Esophagus squamous epithelium (tissue), 5 donors: ENCODE data around the gene CEP95. TPM values are rescaled to one million over a fixed set of nuclear protein-coding genes. Genes with fewer than 3 reads are reported as not detected.

Experiments used
- DNase-seq: peaks from one replicate; lab custom pipeline; 2025; lab: John Stamatoyannopoulos, UW
- H3K27ac ChIP-seq, 4 donors: fragments of 200-600 bp; sonication (generic); one replicate each; pipeline ENCODE4 v1.5.1; 2016 to 2019; ENCODE audit warnings: mild to moderate bottlenecking in 1 of 4
- H3K27me3 ChIP-seq, 4 donors: fragments of 200-600 bp; sonication (generic); 1 replicate in 3 of 4; 2 replicates in 1 of 4; pipeline versions ENCODE4 v1.5.1 to v1.6.0; 2017 to 2021; ENCODE audit warnings: antibody characterized with exemption in 1 of 4
- H3K36me3 ChIP-seq, 3 donors: fragments of 200-600 bp; sonication (generic); one replicate each; pipeline ENCODE4 v1.5.1; 2016 to 2019
- H3K4me1 ChIP-seq, 3 donors: fragments of 200-600 bp; sonication (generic); one replicate each; pipeline ENCODE4 v1.5.1; 2017 to 2019
- H3K4me3 ChIP-seq, 4 donors: fragments of 200-600 bp; sonication (generic); 1 replicate in 3 of 4; 2 replicates in 1 of 4; pipeline ENCODE4 v1.5.1; 2016 to 2019; ENCODE audit warnings: mild to moderate bottlenecking in 2 of 4, moderate library complexity in 1 of 4
- H3K9me3 ChIP-seq, 3 donors: fragments of 200-600 bp; sonication (generic); one replicate each; pipeline ENCODE4 v1.5.1; 2016 to 2019
- POLR2A ChIP-seq, 4 donors: fragments of 450-650 bp; IDR thresholded peaks; one replicate each; pipeline ENCODE4 v1.6.1; 2017; ENCODE audit warnings: antibody characterized with exemption in 4 of 4, mild to moderate bottlenecking in 4 of 4, moderate library complexity in 3 of 4
- WGBS, 2 donors: methylation state at CpG; one replicate each; pipeline ENCODE4 v1.1.5; 2018; 5-methylcytosine and 5-hydroxymethylcytosine counted together
- intact Hi-C: fragments of 100-400 bp; cut with DNase I; formaldehyde crosslinking; loops from one replicate; pipeline ENCODE4 v1.15.0; 2022
- total RNA-seq, 4 donors: library from RNA; depleted of rRNA; stranded (reverse); fragments of >200 nt; gene quantifications; one replicate each; pipeline ENCODE4 v1.1.0, GENCODE V29; 2016
- TF ChIP-seq, protein P1 (sequence below), 6 experiments: fragments of 450-650 bp in 4 of 6; fragments of 200-600 bp in 2 of 6; sonication (generic) in 2 of 6; IDR thresholded peaks; one replicate each; pipeline ENCODE4 v1.5.1; 2016 to 2019; ENCODE audit warnings: antibody characterized with exemption in 6 of 6, mild to moderate bottlenecking in 4 of 6, moderate library complexity in 4 of 6
- donor health status: DM: yes; HTN: yes; CAD: no.

The CEP95 gene
- total RNA-seq, 4 donors from 2014 or later, result 10.3 to 44.1 (median 23.6) TPM

DNA sequence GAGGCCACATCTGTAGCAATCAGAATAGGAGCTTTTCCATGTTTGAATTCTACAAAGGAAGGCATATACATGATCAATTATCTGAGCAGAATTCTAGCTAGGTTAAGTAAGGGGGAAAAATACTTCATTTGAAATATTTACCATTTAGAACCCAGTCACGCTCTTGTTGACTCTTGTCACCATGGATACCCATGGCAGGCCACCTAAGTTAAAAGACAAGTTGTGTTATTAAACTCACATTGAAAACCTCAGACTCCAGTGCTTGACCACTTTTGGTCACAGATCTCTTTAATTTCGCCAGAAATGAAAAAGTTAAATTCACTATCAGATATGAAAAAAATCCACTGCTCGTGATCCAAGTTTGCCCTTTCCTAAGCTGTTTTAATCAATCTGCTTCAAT lies 4.8 kb upstream of the CEP95 start:
- Histone ChIP-seq H3K27ac (peak overlapping the region; percentile 5 to 42 (median 20)), H3K4me1 (peaks cover 22 to 77% (median 57%) of the 10 kb centered on the region in 3 donors), H3K4me3 (no peak overlapping the region), H3K9me3 (no peaks in the 10 kb centered on the region), H3K36me3 (peaks cover 25 to 77% (median 46%) of the 10 kb centered on the region in 3 donors), H3K27me3 (no peaks in the 10 kb centered on the region)
- WGBS, 2 donors, result 62 to 76% methylated on average over 3 of the region's 3 CpGs
- intact Hi-C loops, result no loop called here
- TF ChIP-seq POLR2A (IDR thresholded peaks at IDR 0.05), result no peak
- TF ChIP-seq, protein P1, sequence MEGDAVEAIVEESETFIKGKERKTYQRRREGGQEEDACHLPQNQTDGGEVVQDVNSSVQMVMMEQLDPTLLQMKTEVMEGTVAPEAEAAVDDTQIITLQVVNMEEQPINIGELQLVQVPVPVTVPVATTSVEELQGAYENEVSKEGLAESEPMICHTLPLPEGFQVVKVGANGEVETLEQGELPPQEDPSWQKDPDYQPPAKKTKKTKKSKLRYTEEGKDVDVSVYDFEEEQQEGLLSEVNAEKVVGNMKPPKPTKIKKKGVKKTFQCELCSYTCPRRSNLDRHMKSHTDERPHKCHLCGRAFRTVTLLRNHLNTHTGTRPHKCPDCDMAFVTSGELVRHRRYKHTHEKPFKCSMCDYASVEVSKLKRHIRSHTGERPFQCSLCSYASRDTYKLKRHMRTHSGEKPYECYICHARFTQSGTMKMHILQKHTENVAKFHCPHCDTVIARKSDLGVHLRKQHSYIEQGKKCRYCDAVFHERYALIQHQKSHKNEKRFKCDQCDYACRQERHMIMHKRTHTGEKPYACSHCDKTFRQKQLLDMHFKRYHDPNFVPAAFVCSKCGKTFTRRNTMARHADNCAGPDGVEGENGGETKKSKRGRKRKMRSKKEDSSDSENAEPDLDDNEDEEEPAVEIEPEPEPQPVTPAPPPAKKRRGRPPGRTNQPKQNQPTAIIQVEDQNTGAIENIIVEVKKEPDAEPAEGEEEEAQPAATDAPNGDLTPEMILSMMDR (IDR thresholded peaks at IDR 0.05), result no peak
- DNase-seq, result no peak

DNA sequence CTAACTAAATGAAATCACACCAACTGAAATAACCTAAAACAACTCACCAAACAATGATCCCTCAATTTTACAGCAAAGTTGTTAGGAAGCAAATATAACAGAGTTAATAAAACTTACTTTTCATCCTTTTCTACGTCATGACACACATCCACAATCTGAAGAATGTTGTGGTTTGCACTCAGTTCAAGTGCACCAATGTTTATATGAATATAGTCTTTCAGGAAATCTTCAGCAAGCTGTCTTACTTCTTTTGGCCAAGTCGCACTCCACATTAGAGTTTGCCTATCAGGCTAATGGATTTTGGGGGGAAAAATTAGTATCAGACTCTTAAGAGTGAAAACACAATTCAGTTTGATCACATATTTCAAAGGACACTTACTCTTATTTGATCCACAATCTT lies 4.0 kb upstream of the CEP95 start:
- TF ChIP-seq, protein P1 (IDR thresholded peaks at IDR 0.05), result no peak
- no peak for TF ChIP-seq POLR2A (IDR thresholded peaks at IDR 0.05)
- no peak for DNase-seq
- peak overlapping the region in 3 of 4 donors; percentile 45 to 100 (median 99) for H3K27ac ChIP-seq
- intact Hi-C loops, result no loop called here
- H3K4me1 ChIP-seq, result peaks cover 21 to 73% (median 49%) of the 10 kb centered on the region in 3 donors
- H3K9me3 ChIP-seq, result no peaks in the 10 kb centered on the region
- H3K36me3 ChIP-seq, result peaks cover 25 to 72% (median 46%) of the 10 kb centered on the region in 3 donors
- no peaks in the 10 kb centered on the region for H3K27me3 ChIP-seq
- WGBS, 2 donors, result 72 to 76% methylated on average over 2 of the region's 2 CpGs
- peak overlapping the region in 1 of 4 donors; percentile 93 for H3K4me3 ChIP-seq

DNA sequence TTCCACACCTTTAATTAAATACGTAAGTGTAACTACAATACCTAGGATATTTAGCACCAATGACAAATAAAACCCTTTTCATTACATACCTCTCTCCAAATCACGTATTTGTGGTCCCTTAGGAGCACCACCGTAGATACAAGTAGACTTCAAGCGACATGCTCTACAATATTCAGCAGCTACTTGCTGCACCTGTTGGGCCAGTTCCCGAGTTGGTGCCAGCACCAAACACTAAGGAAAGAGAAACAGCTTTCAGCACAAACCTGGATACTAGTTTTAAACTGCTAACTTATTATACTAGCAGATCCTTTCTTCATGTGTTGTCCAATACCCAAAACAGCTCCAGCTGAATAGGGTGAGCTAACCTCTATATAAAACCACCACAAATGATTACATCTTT lies 3.4 kb upstream of the CEP95 start:
- H3K9me3 ChIP-seq, result no peaks in the 10 kb centered on the region
- intact Hi-C loops, result no loop called here
- 49 to 59% methylated on average over 5 of the region's 5 CpGs for WGBS, 2 donors
- peak overlapping the region in 3 of 4 donors; percentile 45 to 100 (median 99) for H3K27ac ChIP-seq
- TF ChIP-seq, protein P1 (IDR thresholded peaks at IDR 0.05), result no peak
- no peak for TF ChIP-seq POLR2A (IDR thresholded peaks at IDR 0.05)
- H3K27me3 ChIP-seq, result no peaks in the 10 kb centered on the region
- peak overlapping the region in 2 of 4 donors; percentile 93 to 100 for H3K4me3 ChIP-seq
- H3K4me1 ChIP-seq, result peaks cover 26 to 73% (median 50%) of the 10 kb centered on the region in 3 donors
- no peak for DNase-seq
- peaks cover 25 to 67% (median 46%) of the 10 kb centered on the region in 3 donors for H3K36me3 ChIP-seq

DNA sequence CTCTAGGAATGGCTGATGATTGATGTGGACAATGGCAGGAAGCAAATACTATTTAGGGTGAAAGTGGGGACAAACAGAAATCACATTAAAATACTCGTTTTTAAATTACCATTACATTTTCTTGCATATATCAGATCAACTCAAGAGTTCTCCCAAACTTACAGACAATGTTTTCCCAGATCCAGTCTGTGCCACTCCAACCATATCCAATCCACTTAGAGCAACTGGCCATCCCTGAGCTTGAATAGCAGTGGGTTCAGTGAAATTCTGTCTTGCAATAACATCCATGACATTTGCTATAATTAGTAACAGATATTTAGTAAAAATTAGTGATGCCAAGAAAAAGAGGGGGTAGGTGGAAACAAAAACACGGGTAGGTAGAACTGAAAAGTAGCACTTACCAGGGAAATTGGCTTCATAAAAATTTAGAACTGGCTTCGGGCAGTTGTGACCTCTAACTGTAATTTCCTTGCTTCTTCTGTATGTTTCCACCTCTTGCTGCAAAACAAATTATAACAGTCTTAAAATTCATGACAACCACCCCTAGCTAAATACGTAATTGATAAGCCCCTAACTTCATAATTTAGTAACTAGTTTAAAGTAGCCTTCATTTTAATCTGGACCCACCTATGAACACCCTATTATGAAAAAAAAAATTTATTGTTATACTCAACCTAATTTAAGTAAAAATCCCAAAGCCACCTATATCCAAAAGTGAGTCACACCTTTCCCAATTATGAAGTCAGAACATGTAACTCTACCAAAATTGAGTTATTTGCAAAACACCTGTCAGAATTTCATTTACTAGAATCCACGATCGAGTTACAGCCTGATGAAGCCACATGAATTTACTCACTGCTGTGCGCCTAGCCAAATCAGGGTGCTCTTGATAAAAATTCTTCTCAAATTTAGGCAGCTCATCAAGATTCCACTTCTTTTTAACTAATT lies 2.7 kb upstream of the CEP95 start:
- no peaks in the 10 kb centered on the region for H3K9me3 ChIP-seq
- peak overlapping the region; percentile 99 to 100 (median 100) for H3K27ac ChIP-seq
- peak overlapping the region; percentile 82 to 100 (median 89) for H3K4me3 ChIP-seq
- TF ChIP-seq POLR2A (IDR thresholded peaks at IDR 0.05), result no peak
- TF ChIP-seq, protein P1 (IDR thresholded peaks at IDR 0.05), result no peak
- no peaks in the 10 kb centered on the region for H3K27me3 ChIP-seq
- H3K4me1 ChIP-seq, result peaks cover 28 to 73% (median 50%) of the 10 kb centered on the region in 3 donors
- WGBS, 2 donors, result 12 to 15% methylated on average over 7 of the region's 7 CpGs
- no peak for DNase-seq
- peaks cover 25 to 64% (median 46%) of the 10 kb centered on the region in 3 donors for H3K36me3 ChIP-seq
- intact Hi-C loops, result no loop called here
